ENCODE results near the gene ALX3.

The ALX3 gene

DNA sequence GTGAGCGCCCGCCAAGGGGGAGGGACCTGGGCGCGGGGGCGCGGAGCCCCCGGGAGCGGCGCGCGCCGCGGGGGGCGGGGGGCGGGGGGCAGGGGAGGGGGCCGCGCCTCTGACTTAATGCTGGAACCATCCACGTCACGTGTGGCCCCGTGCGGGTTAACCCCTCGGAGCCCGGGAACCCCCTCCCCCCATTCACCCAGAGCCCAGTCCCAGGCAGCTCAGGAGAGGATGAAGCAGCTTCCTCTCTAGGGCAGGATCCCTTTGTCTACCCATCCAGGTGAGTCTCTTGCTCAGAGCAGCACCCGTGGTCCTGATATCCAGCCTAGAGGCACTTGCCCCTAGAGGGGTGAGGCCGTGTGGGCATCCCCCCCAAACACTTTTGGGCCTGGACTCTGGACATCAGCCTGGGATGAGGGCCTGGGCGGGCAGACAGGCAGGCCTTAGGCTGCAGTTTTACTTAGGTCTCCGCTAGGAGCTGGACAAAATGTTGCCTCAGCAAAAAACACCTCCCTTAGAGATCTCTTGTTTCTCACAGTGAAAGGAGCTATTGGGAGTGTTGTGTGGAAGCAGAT lies at the start of gene ALX3:
Gene ALX3 (minus strand): TSS at position 2 of the 572 bp plus-strand sequence. CDS start 60 bp downstream, outside the sequence.
- DNase-seq (ENCODE audit: low read depth in 2 of 2): no peak

DNA sequence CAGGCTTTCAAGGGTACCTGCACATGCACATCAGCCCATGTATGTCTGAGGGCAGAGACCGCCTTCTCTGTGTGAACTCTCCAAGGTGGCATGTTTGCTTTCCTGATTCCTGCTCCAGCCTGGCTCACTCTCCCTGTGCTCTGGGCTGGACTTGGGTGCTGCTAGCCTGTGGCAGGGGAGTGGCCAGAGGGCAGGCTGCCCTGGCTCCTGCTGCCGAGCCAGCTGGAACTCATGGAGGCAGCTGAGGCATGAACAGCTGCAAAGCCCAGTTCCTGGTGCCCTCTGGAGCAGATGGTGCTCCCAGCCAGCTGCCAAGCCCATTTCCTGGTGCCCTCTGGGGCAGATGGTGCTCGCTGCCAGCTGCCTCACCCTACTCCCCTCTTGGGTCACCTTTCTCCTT lies 49.4 kb upstream of the ALX3 start:
- DNase-seq (ENCODE audit: low read depth in 2 of 2): no peak

DNA sequence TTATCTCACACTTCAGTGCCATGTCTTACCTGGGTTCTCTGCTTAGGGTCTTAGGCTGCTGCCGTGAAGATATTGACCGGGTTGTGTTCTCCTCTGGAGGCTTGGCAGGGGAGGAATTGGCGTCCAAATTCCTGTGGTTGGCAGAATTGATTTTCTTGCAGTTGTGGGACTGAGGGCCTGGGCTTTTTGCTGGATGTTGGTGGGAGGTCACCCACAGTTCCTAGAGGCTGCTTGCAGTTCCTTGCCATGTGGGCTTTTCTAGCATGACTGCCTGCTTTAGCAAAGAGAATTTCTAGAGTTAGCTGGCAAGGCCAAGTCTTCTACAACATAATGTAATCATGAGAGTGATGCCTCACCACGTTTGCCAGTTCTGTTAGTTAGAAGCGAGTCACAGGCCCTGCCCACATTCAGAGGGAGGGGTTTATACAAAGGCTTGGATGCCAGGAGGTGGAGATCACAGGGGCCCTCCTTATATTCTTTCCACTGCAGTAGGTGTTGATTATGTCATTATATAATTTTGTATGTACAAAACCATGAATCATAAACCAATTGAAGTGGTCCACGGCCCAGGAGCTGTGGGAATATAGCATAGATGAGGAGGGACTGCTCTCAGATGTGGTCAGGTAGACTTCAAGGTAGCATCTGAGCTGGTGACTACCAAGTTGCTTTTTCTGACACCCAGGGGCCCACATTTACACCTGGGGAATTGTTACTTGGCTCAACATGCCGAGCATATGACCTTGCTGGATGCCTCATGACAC lies 48.3 kb upstream of the ALX3 start:
- no peak for DNase-seq (ENCODE audit: low read depth in 2 of 2)

- no peak for DNase-seq (ENCODE audit: low read depth in 2 of 2)
These were observed 44.3 kb upstream of the ALX3 start for GRCh38 chr1:110114784-110115183.

DNA sequence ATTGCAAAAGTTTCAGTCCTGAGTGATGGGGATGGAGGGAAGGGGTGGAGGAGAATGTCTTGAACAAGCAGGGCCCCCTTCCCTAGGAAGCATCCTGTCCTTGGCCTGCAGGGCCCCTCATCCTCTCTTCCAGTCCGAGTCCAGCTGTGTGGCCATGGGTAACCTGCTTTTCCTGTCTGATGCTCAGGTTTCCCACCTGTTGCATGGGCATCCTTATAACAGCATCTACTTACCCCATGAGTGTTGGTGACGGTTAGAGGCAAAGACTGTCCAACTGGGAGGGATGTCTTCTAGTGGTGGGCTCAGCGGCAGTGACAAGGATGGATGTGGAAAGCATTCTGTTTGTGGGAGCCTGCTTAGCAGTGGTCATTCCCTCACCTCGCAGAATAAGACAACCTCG lies 43.7 kb upstream of the ALX3 start:
- no peak for DNase-seq (ENCODE audit: low read depth in 2 of 2)

- DNase-seq (ENCODE audit: low read depth in 2 of 2): no peak
These were observed 43.1 kb upstream of the ALX3 start for GRCh38 chr1:110113551-110113950.

DNA sequence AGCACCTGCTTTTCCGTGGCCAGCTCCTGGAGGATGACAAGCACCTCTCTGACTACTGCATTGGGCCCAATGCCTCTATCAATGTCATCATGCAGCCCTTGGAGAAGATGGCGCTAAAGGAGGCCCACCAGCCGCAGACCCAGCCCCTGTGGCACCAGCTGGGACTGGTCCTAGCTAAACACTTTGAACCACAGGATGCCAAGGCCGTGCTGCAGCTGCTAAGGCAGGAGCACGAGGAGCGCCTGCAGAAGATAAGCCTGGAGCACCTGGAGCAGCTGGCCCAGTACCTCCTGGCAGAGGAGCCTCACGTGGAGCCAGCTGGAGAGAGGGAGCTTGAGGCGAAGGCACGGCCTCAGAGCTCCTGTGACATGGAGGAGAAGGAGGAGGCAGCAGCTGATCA lies 42.2 kb upstream of the ALX3 start:
- no peak for DNase-seq (ENCODE audit: low read depth in 2 of 2)

DNA sequence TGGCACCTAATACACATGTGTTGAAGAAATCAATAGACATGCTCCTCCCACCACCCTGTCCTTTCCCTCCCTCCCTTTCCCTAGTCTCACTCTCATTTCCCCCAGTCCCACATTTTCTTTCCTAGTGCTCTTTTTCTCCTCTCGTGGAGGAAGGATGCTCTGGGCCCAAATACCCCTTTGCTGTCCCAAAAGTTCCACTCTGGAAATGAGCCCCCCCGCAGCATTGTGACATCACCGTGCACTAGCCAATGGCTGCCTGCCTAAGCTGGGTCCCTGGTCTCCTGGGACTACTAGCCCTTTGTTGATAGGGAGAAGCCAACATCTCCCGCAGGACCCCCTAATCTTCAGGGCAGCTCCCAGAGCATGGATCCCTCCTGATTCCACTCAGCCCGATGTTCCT lies 41.7 kb upstream of the ALX3 start, which contains the start of gene UBL4B:
Gene UBL4B (plus strand): TSS at position 301 of the 400 bp plus-strand sequence. CDS start 92 bp downstream, at position 393.
- no peak for DNase-seq (ENCODE audit: low read depth in 2 of 2)

DNA sequence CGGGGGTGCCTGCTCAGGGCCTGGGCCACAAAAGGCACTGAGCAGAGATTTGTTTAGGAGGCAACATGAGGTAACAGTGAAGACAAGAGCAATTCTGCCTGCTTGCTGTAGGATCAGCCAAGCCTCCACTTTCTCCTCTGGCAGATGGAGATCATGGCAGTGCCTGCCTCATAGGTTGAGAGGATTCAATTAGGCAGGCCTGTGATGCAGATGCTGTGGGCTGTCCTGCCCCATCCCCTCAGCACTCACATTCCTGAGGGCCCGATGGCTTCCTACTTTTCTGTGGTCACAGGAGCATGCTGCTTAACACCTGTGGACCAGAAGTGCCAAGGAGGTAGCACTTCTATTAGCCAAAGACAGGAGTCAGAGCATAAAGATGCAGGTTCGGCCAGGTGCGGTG lies 40.6 kb upstream of the ALX3 start:
- DNase-seq (ENCODE audit: low read depth in 2 of 2): no peak

DNA sequence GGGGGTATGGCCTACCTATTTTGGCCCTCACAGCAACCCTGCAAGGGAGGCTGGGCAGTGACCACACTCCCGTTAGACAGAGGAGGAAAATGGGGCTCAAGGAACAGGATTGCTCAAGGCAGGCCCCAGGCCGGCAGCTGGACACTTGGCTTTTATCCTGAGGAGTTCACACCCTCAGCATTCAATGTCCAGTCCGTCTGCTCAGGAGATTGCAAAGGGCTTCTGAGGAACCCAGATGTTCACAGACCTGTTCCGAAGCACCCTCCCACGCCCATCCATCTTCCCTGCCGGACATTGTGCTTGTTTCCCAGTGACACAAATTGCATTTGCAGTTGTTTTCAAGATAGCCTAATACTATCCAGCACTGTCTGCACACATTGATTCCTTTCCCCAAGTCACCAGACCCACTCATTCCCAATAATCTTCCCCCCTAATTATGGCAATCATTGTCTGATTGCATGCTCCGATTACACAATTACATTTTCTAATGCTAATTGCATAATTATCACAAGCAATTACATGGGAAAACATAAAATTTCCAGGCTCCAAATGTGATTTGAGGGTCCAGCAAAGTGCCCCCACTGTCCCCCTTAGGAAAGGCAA lies 37.5 kb upstream of the ALX3 start:
- no peak for DNase-seq (ENCODE audit: low read depth in 2 of 2)

DNA sequence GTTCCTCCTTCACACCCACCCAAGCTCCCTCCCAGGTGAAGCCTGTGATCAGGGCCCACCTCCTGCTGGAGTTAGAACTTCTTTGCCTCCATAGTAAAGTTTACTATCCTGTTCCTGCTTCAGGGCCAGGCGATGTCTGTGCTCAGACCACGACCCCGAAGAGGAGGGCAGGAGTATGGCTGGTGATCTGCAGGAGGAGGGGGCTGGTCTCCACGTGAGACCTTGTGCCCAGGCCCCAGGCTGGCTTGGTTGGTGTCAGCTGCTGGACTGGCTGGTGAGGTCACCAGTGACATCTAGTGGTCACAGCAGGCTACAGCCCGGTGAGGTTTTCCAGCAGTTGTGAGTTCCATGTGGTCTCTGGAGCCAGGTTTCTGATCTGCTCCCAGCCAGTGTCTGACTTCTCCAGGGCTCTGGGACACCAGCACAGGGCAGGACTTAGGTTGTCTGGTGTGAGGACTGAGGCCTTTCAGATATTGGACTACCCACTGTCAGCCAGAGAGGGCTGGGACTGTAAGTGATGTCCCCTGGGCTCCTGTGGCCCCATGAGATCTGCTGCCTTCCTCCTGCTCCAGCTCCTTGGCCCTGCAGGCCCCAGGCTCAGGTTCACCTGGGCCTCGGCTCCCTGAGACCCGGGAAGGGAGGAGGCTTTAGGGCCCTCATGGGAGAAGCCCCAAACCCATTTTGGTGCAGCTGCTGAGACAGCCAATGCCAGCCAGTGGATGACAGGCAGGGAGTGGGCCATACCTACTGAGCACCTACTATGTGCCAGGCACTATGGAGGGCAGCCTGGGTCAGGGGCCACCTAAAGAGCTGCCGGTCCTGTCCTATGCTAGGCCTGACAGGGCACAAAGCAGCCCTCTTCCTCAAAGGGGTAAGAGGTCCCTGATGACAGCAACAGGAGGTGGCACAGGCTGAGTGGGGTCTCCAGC lies 35.8 kb upstream of the ALX3 start:
- peak in 1 of 2 donors; percentile 7 for DNase-seq (ENCODE audit: low read depth in 2 of 2)

GRCh38 chr1:110102081-110102480 lies 31.6 kb upstream of the ALX3 start:
- no peak for DNase-seq (ENCODE audit: low read depth in 2 of 2)

DNA sequence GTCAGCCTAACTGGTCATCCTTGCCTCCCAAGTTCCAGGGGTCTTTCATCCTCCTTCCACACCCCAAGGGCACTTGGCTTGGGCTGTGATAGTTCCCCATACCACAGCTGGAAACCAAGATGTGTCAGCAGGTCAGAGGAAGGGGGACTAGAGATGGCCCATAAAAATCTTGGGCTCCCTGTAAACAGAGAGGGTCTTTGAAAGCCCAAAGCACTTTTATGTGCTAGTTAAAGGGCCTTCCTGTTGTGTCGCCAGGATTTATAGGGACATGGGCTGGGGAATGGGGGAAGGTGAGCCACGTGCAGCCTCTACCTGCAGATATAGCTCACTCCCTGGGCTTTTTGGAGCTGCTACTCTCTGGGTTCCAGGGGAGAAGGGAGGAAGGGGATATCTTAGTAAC lies 29.9 kb upstream of the ALX3 start:
- no peak for DNase-seq (ENCODE audit: low read depth in 2 of 2)

DNA sequence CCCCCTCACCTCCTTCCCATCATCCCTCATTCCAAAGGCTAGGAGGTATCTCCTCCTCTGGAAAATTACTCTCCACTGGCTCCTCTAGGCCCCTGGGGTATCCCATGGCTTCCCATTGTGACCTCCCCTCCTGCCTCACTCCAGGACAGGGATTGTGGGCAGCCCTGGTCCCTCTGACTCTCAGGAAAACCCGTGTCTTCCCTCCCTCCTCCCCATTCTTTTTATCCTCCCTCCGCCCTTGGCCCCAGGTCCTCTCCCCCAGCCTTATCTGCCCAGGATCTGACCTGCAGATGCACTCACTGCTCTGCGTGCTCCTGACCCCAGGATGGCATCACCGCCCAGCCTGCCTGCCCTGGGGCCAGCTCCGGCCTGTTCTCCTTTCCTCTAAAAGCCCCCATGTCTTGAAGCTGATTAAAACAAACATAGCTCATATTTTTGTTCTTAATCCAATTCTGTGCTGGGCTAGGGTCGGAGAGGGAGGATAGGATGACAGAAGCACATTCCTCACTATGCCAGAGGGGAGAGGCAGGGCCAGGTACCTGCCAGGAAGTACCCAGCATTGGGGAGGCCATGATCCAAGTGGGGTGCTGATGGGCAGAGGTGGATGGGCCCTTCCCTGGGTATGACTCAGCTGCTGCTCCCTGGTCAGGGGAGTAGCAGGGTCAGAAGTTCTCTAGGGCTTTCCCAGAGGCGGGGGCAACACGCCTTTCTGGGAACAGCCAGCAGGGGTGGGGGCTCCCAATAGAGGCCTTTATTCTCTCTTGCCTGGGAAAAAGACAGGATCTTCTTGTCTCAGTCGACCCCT lies 28.0 kb upstream of the ALX3 start:
- DNase-seq (ENCODE audit: low read depth in 2 of 2): no peak

DNA sequence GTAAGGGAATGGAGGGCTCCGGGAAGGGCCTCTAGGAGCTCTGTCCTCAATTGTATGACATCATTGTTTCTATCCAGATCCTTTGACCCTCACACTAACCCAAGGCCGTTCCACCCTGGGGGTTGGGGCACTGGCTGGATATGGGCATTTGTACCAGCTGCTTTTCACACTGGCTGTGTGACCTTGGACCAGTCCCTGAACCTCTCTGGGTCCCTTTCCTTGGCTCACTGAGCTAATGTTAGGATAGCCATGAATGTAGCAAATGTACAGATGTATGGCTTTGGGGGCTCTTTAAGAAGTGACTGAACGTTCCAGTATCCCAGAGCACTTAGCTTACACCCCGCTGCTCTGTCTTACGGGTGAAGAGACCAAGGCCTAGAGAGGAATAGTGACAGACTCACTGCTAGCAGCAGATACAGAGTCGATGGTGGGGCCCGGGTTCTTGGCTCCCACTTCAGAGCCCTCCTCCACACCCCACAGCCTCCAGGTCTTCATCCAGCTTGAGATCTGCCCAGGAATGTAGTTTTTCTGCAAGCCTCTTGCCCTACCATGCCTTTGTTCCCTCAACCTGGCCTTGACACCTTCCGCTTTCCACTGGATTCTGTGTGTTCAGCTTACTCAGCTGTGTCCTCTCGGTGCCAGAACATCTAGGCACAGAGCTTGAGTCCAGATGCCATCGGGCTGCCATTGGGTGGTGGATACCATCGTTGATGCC lies 27.2 kb upstream of the ALX3 start:
- DNase-seq (ENCODE audit: low read depth in 2 of 2): no peak

DNA sequence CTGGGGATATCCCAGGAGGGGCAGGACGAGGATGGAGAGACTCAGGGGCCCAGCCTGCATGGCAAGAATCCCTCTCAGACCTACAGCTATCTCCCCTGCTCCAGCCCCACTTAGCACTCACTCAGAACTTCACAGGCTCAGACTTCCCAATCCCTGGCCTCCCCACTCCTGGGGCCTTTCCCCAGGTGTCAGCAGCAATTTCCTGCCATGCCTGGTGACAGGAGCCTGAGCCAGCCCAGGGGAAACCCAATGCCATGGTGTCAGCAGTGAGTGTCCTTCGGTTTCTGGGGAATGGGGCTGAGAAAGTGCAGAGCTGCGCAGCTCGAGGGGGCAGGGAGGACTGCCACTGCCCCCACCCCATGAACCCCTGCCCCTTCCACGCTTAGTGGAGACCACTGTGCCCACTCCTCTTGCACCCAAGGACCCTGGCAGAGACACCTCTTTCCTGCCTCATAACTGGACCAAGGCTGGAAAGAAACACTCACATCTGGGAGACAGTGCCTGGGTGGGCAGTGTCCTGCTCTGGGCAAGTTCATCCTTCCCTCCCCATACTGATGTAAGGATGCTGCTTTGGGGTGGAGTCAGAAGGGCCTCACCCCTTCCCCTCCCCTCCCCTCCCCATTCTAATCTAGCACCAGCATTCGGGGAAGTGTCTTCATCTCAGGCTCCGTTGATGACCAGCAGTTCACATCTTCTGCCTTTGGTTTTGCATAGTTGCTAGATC lies 24.6 kb upstream of the ALX3 start:
- DNase-seq (ENCODE audit: low read depth in 2 of 2): no peak

- DNase-seq (ENCODE audit: low read depth in 2 of 2): no peak
These were observed 22.5 kb upstream of the ALX3 start for GRCh38 chr1:110092991-110093390.

DNA sequence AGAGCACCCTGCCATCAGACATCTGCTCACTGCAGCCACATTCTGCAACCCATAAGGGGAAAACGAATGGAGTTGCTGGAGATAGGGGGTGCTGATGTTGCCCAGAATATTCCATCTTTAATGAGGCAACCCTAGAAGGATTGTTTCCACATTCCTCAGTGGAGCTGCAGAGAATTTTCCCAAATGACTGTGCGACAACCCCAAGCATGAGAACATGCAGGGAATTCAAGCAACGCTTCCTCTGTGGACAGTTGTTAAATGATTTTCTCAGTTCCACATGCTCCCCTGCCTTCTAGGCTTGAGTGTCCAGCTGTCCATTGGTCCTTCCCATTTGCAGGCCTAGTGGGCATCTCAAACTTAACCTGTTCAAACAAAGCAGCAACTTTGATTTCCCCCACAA lies 21.3 kb upstream of the ALX3 start:
- no peak for DNase-seq (ENCODE audit: low read depth in 2 of 2)

DNA sequence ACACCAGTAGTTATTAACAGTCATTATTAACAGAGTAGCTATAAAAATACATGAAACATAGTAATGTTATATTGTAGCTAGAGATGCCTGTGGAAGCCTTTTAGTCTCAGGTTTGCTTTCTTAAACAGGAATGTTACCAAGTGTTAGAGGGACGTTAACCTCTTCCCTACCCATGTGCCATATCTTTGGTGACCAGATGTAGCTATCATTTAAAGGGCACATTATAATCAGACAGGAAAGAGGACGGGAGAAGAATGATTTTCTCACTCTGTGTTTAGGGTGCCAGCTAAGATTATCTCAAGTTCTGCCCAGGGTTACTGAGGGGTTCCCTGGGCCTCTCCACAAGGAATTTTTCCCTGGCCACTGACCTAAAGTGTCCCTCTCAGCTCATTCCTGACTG lies 20.9 kb upstream of the ALX3 start:
- no peak for DNase-seq (ENCODE audit: low read depth in 2 of 2)
